HG02884 (cell line): Measurements from ENCODE around the gene LNPK.
A peak's percentile ranks its signal among the peaks of the same experiment; 100 is the strongest.
"Not testable (repeated sequence)": the region's sequence is repeated elsewhere in the genome, so short reads cannot be mapped to it uniquely, and the experiment has no call there.

ENCODE experiments used
- ATAC-seq: cut with Tn5 transposase; IDR thresholded peaks from one replicate; pipeline ENCODE4 v1.9.1; 2021; ENCODE audit warnings: mild to moderate bottlenecking, moderate library complexity; ENCODE audit not compliant: unreplicated experiment

The LNPK gene, protein sequence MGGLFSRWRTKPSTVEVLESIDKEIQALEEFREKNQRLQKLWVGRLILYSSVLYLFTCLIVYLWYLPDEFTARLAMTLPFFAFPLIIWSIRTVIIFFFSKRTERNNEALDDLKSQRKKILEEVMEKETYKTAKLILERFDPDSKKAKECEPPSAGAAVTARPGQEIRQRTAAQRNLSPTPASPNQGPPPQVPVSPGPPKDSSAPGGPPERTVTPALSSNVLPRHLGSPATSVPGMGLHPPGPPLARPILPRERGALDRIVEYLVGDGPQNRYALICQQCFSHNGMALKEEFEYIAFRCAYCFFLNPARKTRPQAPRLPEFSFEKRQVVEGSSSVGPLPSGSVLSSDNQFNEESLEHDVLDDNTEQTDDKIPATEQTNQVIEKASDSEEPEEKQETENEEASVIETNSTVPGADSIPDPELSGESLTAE

GRCh38 chr2:176001916-176002687 is at the start of gene LNPK:
TSS of gene LNPK (minus strand) at chr2:176002267. CDS start at chr2:175995584, 6,683 bp downstream.
- peak; percentile 86 for ATAC-seq

DNA sequence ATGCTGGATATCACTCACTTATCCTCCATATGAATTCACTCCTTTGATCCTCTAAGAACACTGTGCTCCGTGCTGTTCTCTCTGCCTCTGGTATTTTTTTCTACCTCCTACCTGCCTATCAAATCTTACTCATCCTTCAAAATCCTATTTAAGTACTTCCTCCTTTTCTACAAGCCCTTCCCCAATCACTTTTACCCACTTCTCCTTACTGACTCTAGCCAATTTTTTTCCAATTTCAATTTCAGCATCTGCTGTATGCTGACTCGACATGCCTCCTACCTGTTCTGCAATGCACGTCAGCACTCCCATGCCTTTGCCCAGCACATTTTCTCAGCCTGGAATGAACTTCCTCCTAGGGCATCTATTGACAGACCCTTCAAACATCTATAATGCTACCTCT is 37.3 kb upstream of the LNPK start:
- ATAC-seq, result no peak

- ATAC-seq, result no peak
These were observed 36.6 kb upstream of the LNPK start for GRCh38 chr2:176038694-176039093.

GRCh38 chr2:176035013-176035691 is 33.1 kb upstream of the LNPK start:
- ATAC-seq, result no peak

GRCh38 chr2:176027806-176028205 is 25.7 kb upstream of the LNPK start:
- no peak for ATAC-seq

GRCh38 chr2:176025932-176026331 is 23.9 kb upstream of the LNPK start:
- ATAC-seq, result no peak

- no peak for ATAC-seq
These were observed 22.0 kb upstream of the LNPK start for GRCh38 chr2:176024083-176024482.

DNA sequence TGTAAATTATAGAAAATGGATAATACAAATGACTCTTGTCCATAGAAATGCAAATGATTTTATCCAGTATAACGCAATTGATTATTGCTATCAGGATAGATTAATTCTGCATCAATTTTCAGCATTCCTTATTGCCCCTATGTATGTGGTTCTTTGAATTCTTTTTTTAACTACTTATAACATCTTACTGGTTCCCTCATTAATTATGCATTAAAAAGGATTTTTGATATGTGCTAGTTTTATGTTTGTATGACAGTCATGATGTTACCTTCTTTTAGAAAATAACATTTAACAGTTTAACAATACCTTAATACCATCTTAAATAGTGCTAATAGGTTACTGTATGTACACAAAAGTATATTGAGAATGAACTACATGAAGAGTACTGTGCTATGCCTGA is 20.0 kb upstream of the LNPK start:
- no peak for ATAC-seq

- ATAC-seq, result no peak
These were observed 18.3 kb upstream of the LNPK start for GRCh38 chr2:176020400-176020799.

- no peak for ATAC-seq
These were observed 16.6 kb upstream of the LNPK start for GRCh38 chr2:176018708-176019107.

- no peak for ATAC-seq
These were observed 7.4 kb upstream of the LNPK start for GRCh38 chr2:176009445-176009844.

GRCh38 chr2:176004934-176005333 is 2.9 kb upstream of the LNPK start:
- no peak for ATAC-seq

- no peak for ATAC-seq
These were observed 1.9 kb upstream of the LNPK start for GRCh38 chr2:176003958-176004357.

- peak; percentile 1 for ATAC-seq
These were observed 682 bp upstream of the LNPK start for GRCh38 chr2:176002688-176003210.

GRCh38 chr2:176001281-176001915 is 669 bp downstream of the LNPK start:
- peak; percentile 55 for ATAC-seq

- ATAC-seq, result no peak
These were observed 2.7 kb downstream of the LNPK start for GRCh38 chr2:175999283-175999819.

DNA sequence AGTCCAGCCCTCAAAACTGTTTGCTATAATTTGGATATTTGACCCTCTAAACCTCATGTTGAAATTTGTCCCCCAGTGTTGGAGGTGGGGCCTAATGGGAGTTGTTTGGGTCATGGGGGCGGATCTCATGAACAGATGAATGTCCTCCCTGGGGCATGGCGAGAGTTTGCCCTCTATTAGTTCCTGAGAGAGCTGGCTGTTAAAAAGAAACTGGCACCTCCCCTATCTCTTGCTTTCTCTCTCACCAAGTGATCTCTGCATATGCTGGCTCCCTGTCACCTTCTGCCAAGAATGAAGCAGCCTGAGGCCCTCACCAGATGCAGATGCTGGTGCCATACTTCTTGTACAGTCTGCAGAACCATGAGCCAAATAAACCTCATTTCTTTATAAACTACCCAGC is 12.0 kb downstream of the LNPK start:
- ATAC-seq, result no peak

DNA sequence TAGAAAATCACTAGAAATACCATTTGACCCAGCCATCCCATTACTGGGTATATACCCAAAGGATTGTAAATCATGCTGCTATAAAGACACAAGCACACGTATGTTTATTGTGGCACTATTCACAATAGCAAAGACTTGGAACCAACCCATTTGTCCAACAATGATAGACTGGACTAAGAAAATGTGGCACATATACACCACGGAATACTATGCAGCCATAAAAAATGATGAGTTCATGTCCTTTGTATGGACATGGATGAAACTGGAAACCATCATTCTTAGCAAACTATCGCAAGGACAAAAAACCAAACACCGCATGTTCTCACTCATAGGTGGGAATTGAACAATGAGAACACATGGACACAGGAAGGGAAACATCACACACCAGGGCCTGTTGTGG is 14.9 kb downstream of the LNPK start:
- not testable (repeated sequence) for ATAC-seq

GRCh38 chr2:175984846-175985245 is 17.2 kb downstream of the LNPK start:
- ATAC-seq, result no peak

GRCh38 chr2:175981551-175981950 is 20.5 kb downstream of the LNPK start:
- no peak for ATAC-seq
